GM06990 (cell line): Measurements from ENCODE around the gene SCRN1.

Experiments used
- DNase-seq: peaks from one replicate; pipeline ENCODE4 v3.0.0-alpha.2; 2011; ENCODE audit not compliant: insufficient read length; ENCODE audit errors: extremely low read depth
- H3K27me3 ChIP-seq: replicated peaks from 2 replicates; pipeline ENCODE4 v1.6.0; 2011; ENCODE audit warnings: low read length; ENCODE audit not compliant: control insufficient read depth, insufficient read depth
- H3K36me3 ChIP-seq: 2 replicates; pipeline ENCODE4 v1.5.1; 2011; ENCODE audit warnings: low read length; ENCODE audit not compliant: control insufficient read depth, insufficient read depth
- H3K4me3 ChIP-seq: replicated peaks from 2 replicates; pipeline ENCODE4 v1.5.1; 2011; ENCODE audit warnings: low read depth, mild to moderate bottlenecking, control low read depth, low read length
- CTCF ChIP-seq: IDR thresholded peaks from 2 replicates; pipeline ENCODE4 v1.5.1; 2011; ENCODE audit warnings: low read length, control low read depth, mild to moderate bottlenecking, inconsistent platforms; ENCODE audit not compliant: insufficient read depth, poor library complexity, severe bottlenecking

SCRN1 gene

GRCh38 chr7:29971566-29972314 is 17.9 kb downstream of the SCRN1 start:
- no peaks in the 10 kb centered on the region for H3K27me3 ChIP-seq
- H3K4me3 ChIP-seq = no peak overlapping the region
- H3K36me3 ChIP-seq = peaks cover 4% of the 10 kb centered on the region
- no peak for DNase-seq
- no peak for TF ChIP-seq CTCF

GRCh38 chr7:29970158-29970557 is 19.4 kb downstream of the SCRN1 start:
- TF ChIP-seq CTCF = no peak
- Histone ChIP-seq H3K36me3 (peaks cover 4% of the 10 kb centered on the region), H3K4me3 (no peak overlapping the region), H3K27me3 (no peaks in the 10 kb centered on the region)
- no peak for DNase-seq

- peaks cover 4% of the 10 kb centered on the region for H3K36me3 ChIP-seq
- H3K4me3 ChIP-seq = no peak overlapping the region
- no peak for DNase-seq
- TF ChIP-seq CTCF = no peak
- H3K27me3 ChIP-seq = no peaks in the 10 kb centered on the region
These were observed 19.9 kb downstream of the SCRN1 start for GRCh38 chr7:29969738-29970137.

GRCh38 chr7:29968683-29969395 is 20.8 kb downstream of the SCRN1 start:
- peaks cover 4% of the 10 kb centered on the region for H3K36me3 ChIP-seq
- H3K4me3 ChIP-seq = no peak overlapping the region
- no peak for DNase-seq
- TF ChIP-seq CTCF = no peak
- no peaks in the 10 kb centered on the region for H3K27me3 ChIP-seq

GRCh38 chr7:29965030-29965429 is 24.6 kb downstream of the SCRN1 start:
- peaks cover 6% of the 10 kb centered on the region for H3K36me3 ChIP-seq
- TF ChIP-seq CTCF = no peak
- H3K4me3 ChIP-seq = no peak overlapping the region
- DNase-seq = no peak
- H3K27me3 ChIP-seq = no peaks in the 10 kb centered on the region
